HG03196 (cell line): ENCODE measurements around the gene TPM1.

ENCODE experiments used
- ATAC-seq: cut with Tn5 transposase; IDR thresholded peaks from one replicate; pipeline ENCODE4 v1.9.1; 2021; ENCODE audit not compliant: unreplicated experiment

Gene TPM1

DNA sequence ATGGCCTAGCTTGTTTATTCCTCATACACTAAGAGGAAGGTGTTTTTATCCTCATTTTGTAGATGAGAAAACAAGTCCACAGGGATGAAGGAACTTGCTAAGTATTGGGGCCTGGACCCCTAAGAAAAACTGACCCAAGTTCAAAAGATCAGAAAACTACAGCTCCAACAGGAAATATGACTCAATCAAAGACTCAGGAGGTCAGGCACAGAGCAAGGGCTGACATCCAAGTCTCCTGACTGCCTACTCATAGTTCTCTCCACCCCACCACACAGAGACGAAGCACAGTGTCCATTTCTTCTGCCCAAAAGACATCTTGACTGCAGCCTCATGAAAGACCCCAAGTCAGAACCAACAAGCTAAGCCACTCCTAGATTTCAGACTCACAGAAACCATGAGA is 26.9 kb upstream of the TPM1 start:
- no peak for ATAC-seq

GRCh38 chr15:63016234-63016633 is 26.3 kb upstream of the TPM1 start:
- no peak for ATAC-seq

DNA sequence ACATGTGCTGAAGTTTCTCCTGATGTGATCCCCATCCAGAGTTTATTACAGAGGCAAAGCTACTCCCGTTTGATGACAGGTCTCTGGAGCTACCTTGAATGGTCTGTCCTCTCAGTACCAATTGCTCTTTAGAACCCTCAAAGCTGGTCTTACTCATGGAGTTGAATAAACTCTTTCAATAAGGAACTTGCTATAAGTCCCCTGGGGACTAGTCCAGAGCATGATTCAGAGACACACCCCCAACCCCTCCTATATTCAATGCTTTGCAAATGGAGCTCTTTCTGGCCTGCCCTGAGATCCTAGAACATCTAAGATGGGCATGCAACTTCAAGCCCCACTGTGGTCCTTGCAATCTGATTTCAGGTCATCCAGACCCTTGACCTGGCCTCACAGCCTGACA is 23.9 kb upstream of the TPM1 start:
- ATAC-seq, result no peak

- no peak for ATAC-seq
Measured at GRCh38 chr15:63019511-63020109, 22.9 kb upstream of the TPM1 start.

- ATAC-seq, result no peak
Measured at GRCh38 chr15:63020128-63020527, 22.4 kb upstream of the TPM1 start.

DNA sequence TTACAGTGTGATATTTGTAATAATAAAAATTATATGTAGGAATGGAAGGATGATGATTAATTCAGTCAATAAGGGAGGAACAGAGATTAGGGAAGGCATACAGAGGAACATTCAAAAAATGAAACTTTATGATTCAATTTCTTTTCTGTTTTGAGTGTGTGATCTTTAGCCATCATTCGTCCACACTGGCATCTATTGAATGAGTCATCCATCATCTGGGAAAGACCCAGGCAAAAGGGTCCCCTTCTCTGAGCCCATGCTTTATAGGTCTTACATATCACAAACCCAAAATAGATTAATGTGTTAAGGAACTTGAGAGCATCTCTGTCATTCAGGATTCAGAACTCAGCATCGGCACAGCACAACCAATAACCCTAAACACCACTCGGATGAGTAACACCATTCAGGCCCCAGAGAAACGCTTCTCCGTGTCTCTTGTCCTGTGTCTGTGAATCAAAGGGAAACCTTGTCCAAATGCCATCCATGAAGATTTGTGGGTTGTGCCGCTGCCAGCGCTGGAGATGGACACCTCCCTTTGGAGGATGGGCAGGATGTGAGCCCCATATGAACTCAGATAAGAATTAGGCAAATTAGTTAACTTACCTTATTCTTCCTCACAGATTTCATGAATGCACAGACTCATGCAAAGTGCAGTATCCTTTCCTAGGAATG is 21.7 kb upstream of the TPM1 start:
- ATAC-seq, result no peak

DNA sequence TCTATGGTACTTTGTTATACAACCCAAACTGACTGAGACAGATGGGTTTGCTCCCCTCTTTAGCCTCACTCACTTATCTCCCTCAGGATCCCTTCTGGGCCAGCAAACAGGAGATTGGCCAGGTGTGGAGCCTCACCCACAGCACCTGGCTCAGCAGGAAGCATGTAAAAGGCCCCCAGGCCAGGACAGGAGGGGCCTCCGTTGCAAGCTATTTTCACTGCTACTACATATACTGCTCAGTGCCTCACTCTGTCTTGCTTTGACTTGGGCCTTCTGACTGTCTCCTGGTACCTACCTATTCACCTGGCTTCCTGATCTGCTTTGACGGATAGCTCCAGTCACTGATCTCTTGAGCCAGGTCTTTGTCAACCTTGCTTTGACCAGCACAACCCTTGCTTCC is 20.4 kb upstream of the TPM1 start:
- no peak for ATAC-seq

- ATAC-seq, result no peak
Measured at GRCh38 chr15:63022663-63023062, 19.9 kb upstream of the TPM1 start.

DNA sequence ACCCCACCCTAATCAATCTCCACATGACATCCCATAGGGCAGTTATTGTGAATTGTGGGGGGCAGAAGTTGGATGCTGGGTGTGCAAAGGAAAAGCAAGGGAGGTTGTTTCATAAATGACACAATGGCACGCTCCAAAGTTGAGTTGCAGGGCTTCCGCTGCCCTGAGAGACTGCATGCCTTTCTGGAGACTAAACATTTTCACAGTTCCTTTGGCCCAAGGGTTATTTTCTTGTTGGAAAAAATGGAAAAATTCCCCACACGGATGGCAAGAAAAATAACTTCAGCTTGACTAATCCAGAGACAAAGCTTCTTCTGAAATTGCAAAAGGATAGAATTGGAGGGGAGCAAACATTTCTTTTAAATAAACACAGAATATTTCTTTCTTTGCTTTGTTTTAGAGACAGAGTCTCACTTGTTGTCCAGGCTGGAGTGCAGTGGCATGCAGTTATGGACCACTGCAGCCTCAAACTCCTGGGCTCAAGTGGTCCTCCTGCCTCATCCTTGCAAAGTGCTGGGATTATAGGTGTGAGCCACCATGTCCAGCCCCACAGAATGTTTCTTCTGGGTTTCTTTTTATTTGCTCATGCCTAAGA is 19.1 kb upstream of the TPM1 start:
- no peak for ATAC-seq

DNA sequence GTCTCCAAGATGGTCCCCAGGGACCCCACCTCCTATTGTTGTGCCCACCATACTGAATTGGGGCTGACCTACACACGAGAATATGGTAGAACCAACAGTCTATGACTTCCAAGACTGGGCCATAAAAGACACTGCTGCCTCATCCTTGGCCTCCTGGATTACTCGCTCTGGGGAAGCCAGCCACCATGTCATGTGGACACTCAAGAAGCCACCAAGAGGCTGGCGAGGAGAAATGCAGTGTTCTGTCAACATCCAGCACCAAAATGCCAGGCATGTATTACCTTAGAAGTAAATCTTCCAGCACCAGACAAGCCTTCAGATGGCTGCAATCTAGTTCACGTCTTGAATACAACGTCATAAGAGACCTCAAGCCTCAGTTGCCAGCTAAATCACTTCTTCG is 17.1 kb upstream of the TPM1 start:
- ATAC-seq, result no peak

GRCh38 chr15:63027646-63028045 is 14.9 kb upstream of the TPM1 start:
- no peak for ATAC-seq

DNA sequence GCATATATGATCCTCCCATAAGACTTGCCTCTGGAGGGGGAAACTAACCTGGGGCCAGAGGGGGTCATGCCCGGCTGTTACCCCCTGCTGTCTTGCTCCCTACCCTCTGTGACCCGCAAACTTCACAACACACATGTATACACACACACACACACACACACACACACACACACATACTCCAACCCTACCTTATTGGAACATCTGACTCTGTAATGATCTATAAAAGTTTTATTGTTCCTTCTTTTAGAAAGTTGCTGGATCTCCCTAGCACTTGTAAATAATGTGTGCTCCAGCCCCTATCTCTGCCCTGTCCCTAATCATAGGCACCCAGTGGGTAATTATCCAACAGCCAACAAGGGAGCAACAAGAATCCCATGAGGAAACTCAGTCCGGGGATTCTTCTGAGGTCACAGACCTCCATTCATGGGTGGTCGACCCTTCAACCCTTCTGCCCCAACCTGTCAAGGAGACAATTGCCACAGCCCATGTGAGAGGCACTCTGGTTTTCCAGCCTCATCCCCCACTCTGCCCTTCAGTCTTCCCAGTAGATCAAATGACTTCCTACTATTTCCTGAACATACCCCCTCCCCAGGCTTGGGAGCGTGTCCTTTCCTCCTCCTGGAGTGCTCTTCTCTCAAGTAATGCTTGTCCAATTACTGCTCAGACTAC is 14.0 kb upstream of the TPM1 start:
- ATAC-seq, result no peak

- ATAC-seq, result no peak
Measured at GRCh38 chr15:63029676-63030075, 12.9 kb upstream of the TPM1 start.

- ATAC-seq, result no peak
Measured at GRCh38 chr15:63030101-63030551, 12.4 kb upstream of the TPM1 start.

DNA sequence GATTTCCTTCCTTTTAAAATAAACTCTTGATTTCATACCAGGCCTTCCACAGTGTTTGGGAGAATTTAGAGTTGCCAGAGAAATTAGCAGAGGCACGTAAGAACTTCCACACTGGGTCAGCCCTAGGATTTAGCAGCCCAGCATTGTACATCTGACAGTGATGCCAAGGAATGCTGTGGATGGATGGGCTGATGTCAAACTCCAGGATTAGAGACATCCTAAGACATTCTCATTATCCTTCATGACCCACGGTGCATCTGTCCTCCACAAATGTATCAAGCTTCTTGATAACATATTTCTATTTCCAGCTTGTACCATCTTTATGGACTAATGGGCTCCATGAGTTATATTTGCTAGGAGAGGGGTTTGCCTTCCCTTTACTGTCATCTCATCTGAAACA is 8.0 kb upstream of the TPM1 start:
- no peak for ATAC-seq

DNA sequence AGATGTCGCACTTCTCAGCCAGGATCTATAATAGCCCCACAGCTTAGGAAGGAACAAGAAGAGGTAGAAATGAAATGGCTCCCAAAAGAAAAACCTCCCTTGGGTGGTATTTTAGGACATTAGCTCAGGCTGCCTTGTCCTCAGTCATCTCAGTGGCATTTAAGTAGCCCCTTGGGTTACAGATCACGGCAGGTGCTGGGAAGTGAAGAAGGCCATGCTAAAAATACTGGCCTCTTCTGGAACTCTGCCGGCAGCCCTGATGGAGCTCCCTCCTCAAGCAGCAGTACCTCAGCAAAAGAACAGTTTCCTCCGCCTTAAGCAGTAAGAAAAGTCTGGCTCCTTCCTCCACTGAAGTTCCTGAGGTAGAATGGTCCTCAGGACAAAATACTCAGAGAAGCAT is 7.3 kb upstream of the TPM1 start:
- no peak for ATAC-seq

DNA sequence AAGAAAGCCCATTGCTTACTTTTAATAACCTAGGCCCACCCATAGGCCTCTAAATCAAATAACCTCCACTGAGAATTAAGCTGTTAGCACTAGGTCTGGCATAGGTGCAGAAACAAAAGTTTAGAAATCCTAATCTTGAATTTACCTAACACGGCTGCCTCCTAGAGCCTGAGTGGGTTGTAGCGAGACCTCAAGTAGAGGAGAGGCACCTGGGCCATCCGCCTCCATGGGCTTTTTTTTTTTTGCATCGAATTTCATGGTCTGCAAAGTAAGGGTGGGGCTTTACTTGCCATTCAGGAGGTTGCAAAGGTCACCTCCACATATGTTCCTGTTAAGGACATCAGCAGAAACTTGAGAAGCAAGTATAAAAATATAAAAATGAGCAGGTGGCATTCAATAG is 6.6 kb upstream of the TPM1 start:
- ATAC-seq, result no peak

GRCh38 chr15:63037976-63038720 is 4.4 kb upstream of the TPM1 start:
- ATAC-seq, result no peak

DNA sequence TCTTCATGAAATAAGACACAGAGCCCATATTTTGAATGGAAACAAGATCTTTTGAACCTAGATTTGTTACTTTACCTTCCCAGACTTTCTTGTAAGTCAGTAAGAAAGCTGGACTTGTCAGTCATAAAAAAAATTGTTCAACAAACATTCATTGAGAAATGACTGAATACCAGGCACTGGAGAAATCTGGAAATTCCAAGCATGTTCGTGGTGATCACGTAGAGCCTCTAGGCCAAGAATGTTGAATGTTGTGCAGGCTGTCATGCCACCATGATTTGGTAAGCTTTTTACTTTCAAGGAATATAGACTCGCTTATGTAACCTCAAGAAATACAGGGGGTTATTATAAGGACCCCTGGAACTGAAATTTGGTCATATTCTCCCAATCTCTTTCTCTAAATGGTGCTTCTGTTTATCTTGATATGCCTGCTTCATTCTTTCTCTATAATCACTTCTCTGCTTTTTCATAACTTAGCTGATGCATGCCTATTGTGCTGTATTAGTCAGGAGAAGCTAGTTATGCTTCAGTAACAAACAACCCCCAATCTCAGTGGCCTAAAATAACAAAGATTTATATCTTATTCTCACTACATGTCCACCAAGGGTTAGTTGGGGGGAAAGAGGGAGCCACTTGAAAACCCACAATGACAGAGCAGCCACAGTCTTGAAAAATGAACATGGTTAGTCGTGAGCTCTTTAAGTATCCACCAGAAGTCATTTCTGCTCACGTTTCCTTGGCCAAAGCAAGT is 3.4 kb upstream of the TPM1 start:
- no peak for ATAC-seq

DNA sequence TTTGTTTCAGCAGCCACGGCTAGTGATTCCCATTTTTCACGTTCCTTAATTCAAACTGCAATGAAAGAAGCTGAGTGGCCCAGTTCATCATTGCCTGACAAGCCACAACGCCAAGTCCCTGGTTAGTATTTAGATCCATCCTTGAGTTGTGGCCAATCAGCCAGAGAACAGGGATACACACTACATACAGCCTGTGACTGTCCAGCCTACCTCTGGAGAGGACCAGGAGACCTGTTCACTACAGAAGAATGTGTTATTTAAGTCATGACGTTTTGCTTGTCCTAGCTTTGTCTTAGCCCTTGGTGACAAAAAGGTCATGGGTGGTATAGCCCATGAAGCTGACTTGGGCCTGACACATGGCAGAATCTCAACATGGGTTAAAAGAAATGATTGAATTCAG is 2.7 kb upstream of the TPM1 start:
- no peak for ATAC-seq

GRCh38 chr15:63040509-63040908 is 2.0 kb upstream of the TPM1 start:
- ATAC-seq, result no peak
